Loucy (cell line): ENCODE measurements around the gene CACHD1.
"Not testable (repeated sequence)": the region's sequence is repeated elsewhere in the genome, so short reads cannot be mapped to it uniquely, and the experiment has no call there.

Experiments
- H2AFZ ChIP-seq: fragments of 200-600 bp; sonication (generic); 2 replicates; pipeline ENCODE4 v1.6.0; 2016; ENCODE audit warnings: antibody characterized with exemption, mild to moderate bottlenecking, low read length, moderate library complexity
- H3F3A ChIP-seq: fragments of 200-600 bp; 2 replicates; pipeline ENCODE4 v1.6.0; 2016; ENCODE audit warnings: antibody characterized with exemption, low read depth, mild to moderate bottlenecking
- H3K27me3 ChIP-seq: fragments of 200-600 bp; sonication (generic); 2 replicates; pipeline ENCODE4 v1.6.1; 2014; ENCODE audit warnings: low read length, mild to moderate bottlenecking; ENCODE audit not compliant: insufficient read depth, poor library complexity, severe bottlenecking
- H3K36me3 ChIP-seq: fragments of 200-600 bp; sonication (generic); 2 replicates; pipeline ENCODE4 v1.6.1; 2016; ENCODE audit warnings: low read length; ENCODE audit not compliant: insufficient read depth
- H3K4me1 ChIP-seq: fragments of 200-600 bp; sonication (generic); 2 replicates; pipeline ENCODE4 v1.5.1; 2014; ENCODE audit warnings: low read length, mild to moderate bottlenecking; ENCODE audit not compliant: insufficient read depth, poor library complexity, severe bottlenecking
- H3K4me2 ChIP-seq: fragments of 200-600 bp; sonication (generic); 2 replicates; pipeline ENCODE4 v1.6.0; 2014; ENCODE audit warnings: antibody characterized with exemption, low read length, low read depth, mild to moderate bottlenecking; ENCODE audit not compliant: poor library complexity, severe bottlenecking
- H3K4me3 ChIP-seq: fragments of 200-600 bp; sonication (generic); 2 replicates; pipeline ENCODE4 v1.5.1; 2014; ENCODE audit warnings: low read length, mild to moderate bottlenecking, mixed read lengths; ENCODE audit not compliant: poor library complexity, severe bottlenecking
- H3K79me2 ChIP-seq: fragments of 200-600 bp; sonication (generic); 2 replicates; pipeline ENCODE4 v1.6.1; 2014; ENCODE audit warnings: low read length; ENCODE audit not compliant: insufficient read depth
- H3K9ac ChIP-seq: fragments of 200-600 bp; sonication (generic); 2 replicates; pipeline ENCODE4 v1.6.0; 2014; ENCODE audit warnings: mild to moderate bottlenecking, low read depth, low read length, moderate library complexity; ENCODE audit not compliant: poor library complexity, severe bottlenecking
- H3K9me2 ChIP-seq: fragments of 200-600 bp; sonication (generic); replicated peaks from 2 replicates; pipeline ENCODE4 v1.6.1; 2016; ENCODE audit warnings: low read depth, low read length, mixed read lengths
- H3K9me3 ChIP-seq: fragments of 200-600 bp; sonication (generic); 2 replicates; pipeline ENCODE4 v1.6.1; 2014; ENCODE audit warnings: mild to moderate bottlenecking, antibody characterized with exemption, low read length, low read depth; ENCODE audit not compliant: insufficient read depth
- H4K20me1 ChIP-seq: fragments of 200-600 bp; sonication (generic); 2 replicates; pipeline ENCODE4 v1.6.0; 2014; ENCODE audit warnings: antibody characterized with exemption, low read length, mild to moderate bottlenecking; ENCODE audit not compliant: insufficient read depth, poor library complexity, severe bottlenecking
- EZH2phosphoT487 ChIP-seq: fragments of 200-600 bp; IDR thresholded peaks from 2 replicates; pipeline ENCODE4 v1.6.1; 2018; ENCODE audit warnings: antibody characterized with exemption, mild to moderate bottlenecking, moderate library complexity, borderline replicate concordance
- TF ChIP-seq, protein P1 (sequence below): fragments of 200-600 bp; sonication (generic); conservative IDR thresholded peaks from 2 replicates; pipeline ENCODE4 v1.5.1; 2014; ENCODE audit warnings: mild to moderate bottlenecking, antibody characterized with exemption, low read length

Gene CACHD1

DNA sequence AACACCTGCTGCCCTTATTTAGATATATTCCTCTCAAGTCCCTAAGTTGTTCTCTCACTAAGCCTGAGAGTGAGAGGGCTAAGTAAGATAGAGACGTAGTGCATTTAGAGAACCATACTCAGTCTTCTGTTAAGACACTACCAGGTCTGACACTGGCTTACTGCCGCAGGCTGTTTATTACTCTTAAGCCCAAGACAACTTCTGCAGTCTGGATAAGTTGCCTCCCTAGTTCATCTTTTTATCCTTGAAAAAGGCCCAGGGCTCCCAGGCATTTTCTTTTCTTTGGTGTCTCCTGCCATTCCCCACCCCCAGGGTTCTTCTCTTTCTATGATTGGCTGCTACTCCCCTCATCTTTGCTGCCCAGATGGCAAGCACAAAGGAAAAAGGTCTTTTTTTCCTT lies 38.7 kb downstream of the CACHD1 start:
- no peak for TF ChIP-seq EZH2phosphoT487
- TF ChIP-seq, protein P1, sequence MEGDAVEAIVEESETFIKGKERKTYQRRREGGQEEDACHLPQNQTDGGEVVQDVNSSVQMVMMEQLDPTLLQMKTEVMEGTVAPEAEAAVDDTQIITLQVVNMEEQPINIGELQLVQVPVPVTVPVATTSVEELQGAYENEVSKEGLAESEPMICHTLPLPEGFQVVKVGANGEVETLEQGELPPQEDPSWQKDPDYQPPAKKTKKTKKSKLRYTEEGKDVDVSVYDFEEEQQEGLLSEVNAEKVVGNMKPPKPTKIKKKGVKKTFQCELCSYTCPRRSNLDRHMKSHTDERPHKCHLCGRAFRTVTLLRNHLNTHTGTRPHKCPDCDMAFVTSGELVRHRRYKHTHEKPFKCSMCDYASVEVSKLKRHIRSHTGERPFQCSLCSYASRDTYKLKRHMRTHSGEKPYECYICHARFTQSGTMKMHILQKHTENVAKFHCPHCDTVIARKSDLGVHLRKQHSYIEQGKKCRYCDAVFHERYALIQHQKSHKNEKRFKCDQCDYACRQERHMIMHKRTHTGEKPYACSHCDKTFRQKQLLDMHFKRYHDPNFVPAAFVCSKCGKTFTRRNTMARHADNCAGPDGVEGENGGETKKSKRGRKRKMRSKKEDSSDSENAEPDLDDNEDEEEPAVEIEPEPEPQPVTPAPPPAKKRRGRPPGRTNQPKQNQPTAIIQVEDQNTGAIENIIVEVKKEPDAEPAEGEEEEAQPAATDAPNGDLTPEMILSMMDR, result no peak
- H3K27me3 ChIP-seq, result no peaks in the 10 kb centered on the region
- H3K79me2 ChIP-seq, result peaks cover 62% of the 10 kb centered on the region
- peaks cover 4% of the 10 kb centered on the region for H4K20me1 ChIP-seq
- H3K4me3 ChIP-seq, result peak overlapping the region; percentile 75
- H3K4me2 ChIP-seq, result peak overlapping the region; percentile 75
- no peaks in the 10 kb centered on the region for H3K9me3 ChIP-seq
- peaks cover 75% of the 10 kb centered on the region for H3K4me1 ChIP-seq
- H2AFZ ChIP-seq, result no peak overlapping the region
- no peak overlapping the region for H3K9ac ChIP-seq
- H3K36me3 ChIP-seq, result no peaks in the 10 kb centered on the region
- H3F3A ChIP-seq, result no peaks in the 10 kb centered on the region
- H3K9me2 ChIP-seq, result no peaks in the 10 kb centered on the region

DNA sequence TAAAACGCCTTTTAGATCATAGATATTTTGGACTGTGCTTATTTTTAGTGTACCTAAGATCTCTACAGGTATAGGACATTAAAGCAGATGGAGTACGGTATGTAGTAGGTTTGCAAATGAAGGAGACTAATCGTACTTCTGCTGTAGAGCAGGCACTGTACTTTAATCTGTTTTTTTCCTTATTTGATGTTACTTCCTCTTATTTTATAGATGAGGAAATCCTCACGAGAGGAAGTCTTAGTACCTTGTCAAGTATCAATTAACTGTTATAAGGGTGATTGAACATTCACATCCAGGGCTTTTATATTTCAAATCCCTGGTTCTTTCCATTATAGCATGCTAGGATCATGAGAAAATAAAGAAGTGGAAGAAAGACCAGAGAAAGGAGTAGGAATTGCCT lies 41.1 kb downstream of the CACHD1 start:
- Histone ChIP-seq H3K4me1 (peaks cover 74% of the 10 kb centered on the region), H3K9ac (no peak overlapping the region), H3K27me3 (no peaks in the 10 kb centered on the region), H4K20me1 (peaks cover 4% of the 10 kb centered on the region), H3K4me3 (no peak overlapping the region), H3K9me2 (no peaks in the 10 kb centered on the region), H3K36me3 (no peaks in the 10 kb centered on the region), H3K4me2 (peak overlapping the region; percentile 75), H3K79me2 (peaks cover 66% of the 10 kb centered on the region), H3F3A (no peaks in the 10 kb centered on the region), H2AFZ (no peak overlapping the region), H3K9me3 (no peaks in the 10 kb centered on the region)
- TF ChIP-seq, protein P1, result no peak
- no peak for TF ChIP-seq EZH2phosphoT487

DNA sequence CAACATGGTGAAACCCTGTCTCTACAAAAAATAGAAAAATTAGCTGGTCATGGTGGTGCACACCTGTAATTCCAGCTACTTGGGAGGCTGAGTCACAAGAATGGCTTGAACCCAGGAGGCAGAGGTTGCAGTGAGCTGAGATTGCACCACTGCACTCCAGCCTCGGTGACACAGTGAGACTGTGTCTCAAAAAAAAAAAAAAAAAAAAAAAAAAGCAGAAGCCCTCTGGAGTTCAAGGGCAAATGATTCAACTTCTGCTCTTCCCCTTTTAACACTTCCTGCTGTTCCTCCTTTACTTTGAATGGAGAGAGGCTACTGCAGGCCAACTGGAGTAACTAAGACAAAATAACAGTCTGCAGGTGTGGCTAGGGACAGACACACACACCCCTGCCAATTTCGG lies 42.3 kb downstream of the CACHD1 start:
- H4K20me1 ChIP-seq, H3K9me2 ChIP-seq, H3K27me3 ChIP-seq, H3F3A ChIP-seq, H2AFZ ChIP-seq, H3K36me3 ChIP-seq, H3K4me3 ChIP-seq, H3K9ac ChIP-seq, H3K9me3 ChIP-seq: not testable (repeated sequence)
- Histone ChIP-seq H3K79me2 (peaks cover 54% of the 10 kb centered on the region), H3K4me2 (peak overlapping the region; percentile 45), H3K4me1 (peaks cover 62% of the 10 kb centered on the region)

DNA sequence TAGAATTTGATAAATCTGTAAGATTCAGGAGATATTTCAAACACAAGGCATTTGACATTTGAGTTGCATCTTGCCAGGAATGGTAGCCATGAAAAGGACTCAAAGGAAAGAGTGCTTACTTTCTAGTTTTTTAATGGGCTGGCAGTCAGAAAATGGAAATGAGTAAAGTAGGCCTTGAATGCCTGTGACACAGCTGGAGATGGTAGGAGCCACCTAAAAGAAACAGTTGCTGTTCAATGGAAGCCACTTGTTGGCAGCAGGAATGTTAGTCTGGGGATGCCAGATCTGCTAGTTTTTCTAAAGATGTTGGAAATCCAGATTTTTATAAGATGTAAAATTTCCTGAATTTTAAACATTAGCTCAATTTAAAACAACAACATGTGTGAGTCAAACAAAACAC lies 43.6 kb downstream of the CACHD1 start:
- Histone ChIP-seq H4K20me1 (peaks cover 4% of the 10 kb centered on the region), H3K9me3 (no peaks in the 10 kb centered on the region), H2AFZ (no peak overlapping the region), H3K9me2 (no peaks in the 10 kb centered on the region), H3K27me3 (no peaks in the 10 kb centered on the region), H3K4me1 (peaks cover 49% of the 10 kb centered on the region), H3K36me3 (no peaks in the 10 kb centered on the region), H3K4me2 (peak overlapping the region; percentile 51), H3K4me3 (no peak overlapping the region), H3K79me2 (peaks cover 45% of the 10 kb centered on the region), H3K9ac (peak overlapping the region; percentile 15), H3F3A (no peaks in the 10 kb centered on the region)
- TF ChIP-seq EZH2phosphoT487, result no peak
- TF ChIP-seq, protein P1, result no peak
